ENCODE measurements around the gene TMEM232. TPM values are rescaled to one million over a fixed set of nuclear protein-coding genes. Genes with fewer than 3 reads are reported as not detected.

TMEM232 gene
- total and polyA plus RNA-seq, 9 of the 15 experiments (the other 6 are each of a cell fraction or from before 2014, with no cell fraction given): 0.09 to 2.2 (median 0.41) TPM

DNA sequence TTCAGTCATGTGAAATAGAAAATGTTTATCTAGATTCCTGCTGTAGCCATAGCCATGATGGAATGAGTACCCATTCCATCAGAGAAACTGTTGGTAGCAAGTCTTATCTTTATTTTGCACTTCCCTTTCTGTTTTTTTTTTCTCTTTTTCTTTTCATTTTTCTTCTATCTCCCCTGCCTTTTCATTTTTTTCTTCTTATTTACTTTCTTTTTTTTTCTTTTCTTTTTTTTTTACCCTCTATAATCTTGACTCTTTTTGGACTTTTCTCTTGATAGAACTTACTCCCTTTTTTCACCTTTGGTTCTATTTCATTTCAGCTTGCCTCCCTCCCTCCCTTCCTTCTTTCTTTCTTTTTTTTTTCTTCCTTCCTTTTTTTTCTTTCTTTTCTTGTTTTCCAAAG, 27.7 kb upstream of the TMEM232 start:
- Histone ChIP-seq H3K27ac (ENCODE audit: extremely low read depth, low read depth, low read length) (no peak overlapping the region), H2AFZ (ENCODE audit: low read depth, low read length) (no peak overlapping the region), H4K20me1 (replicated peaks; ENCODE audit: control insufficient read depth, insufficient read depth, low read length) (no peaks in the 10 kb centered on the region), H3K9me3 (replicated peaks; ENCODE audit: control insufficient read depth, insufficient read depth, low read depth, low read length) (no peaks in the 10 kb centered on the region), H3K27me3 (ENCODE audit: control insufficient read depth in 2 of 2, insufficient read depth in 2 of 2, low read length in 2 of 2) (no peaks in the 10 kb centered on the region), H3K9ac (ENCODE audit: insufficient read depth in 1 of 2, low read depth in 2 of 2, low read length in 2 of 2) (no peak overlapping the region), H3K4me1 (replicated peaks in 1 of 2; ENCODE audit: control insufficient read depth in 2 of 2, insufficient read depth in 2 of 2, low read length in 2 of 2) (no peaks in the 10 kb centered on the region), H3K79me2 (ENCODE audit: control insufficient read depth, insufficient read depth, low read length) (no peaks in the 10 kb centered on the region), H3K9me1 (ENCODE audit: control insufficient read depth, insufficient read depth, low read length) (no peaks in the 10 kb centered on the region), H3K36me3 (ENCODE audit: control insufficient read depth, insufficient read depth, low read length) (peaks cover 43% of the 10 kb centered on the region; the same call in 2 of the 3 replicates), H3K4me3 (no peak overlapping the region), H3K4me2 (ENCODE audit: insufficient read depth, low read length) (no peak overlapping the region)
- in situ Hi-C loops (cut with MboI) (loop anchor here (25.0 kb wide), 2 partner anchors 508 to 758 kb away; partner anchors contain the start of gene STARD4), intact Hi-C loops (cut with micrococcal nuclease) (loop anchor here (10.0 kb wide), 1 partner anchor 341 kb away; the partner anchor contains the start of gene WDR36)
- ATAC-seq (no peak), DNase-seq (ENCODE audit: extremely low read depth in 1 of 4, low spot score in 3 of 4) (no peak), FAIRE-seq (no peak)
- no TSS peak for BruUV-seq (replicated peaks)
- POLR2A ChIA-PET: no interaction called here
- CTCF ChIA-PET (ENCODE audit: low intra/inter-chr PET ratio): no interaction called here
- TF ChIP-seq ZNF512 (tag; IDR thresholded peaks at IDR 0.05) (peak; percentile 77), LARP7 (IDR thresholded peaks at IDR 0.05) (no peak), CBX8 (IDR thresholded peaks at IDR 0.05; ENCODE audit: borderline replicate concordance, extremely low read depth, low read depth, low read length, poor library complexity, severe bottlenecking) (no peak), PHB2 (IDR thresholded peaks at IDR 0.05; ENCODE audit: low read depth) (no peak)

GRCh38 chr5:110753600-110753999, 27.1 kb upstream of the TMEM232 start:
- H3K27ac ChIP-seq (ENCODE audit: extremely low read depth, low read depth, low read length): no peak overlapping the region
- no peaks in the 10 kb centered on the region for H3K79me2 ChIP-seq (ENCODE audit: control insufficient read depth, insufficient read depth, low read length)
- H3K9me1 ChIP-seq (ENCODE audit: control insufficient read depth, insufficient read depth, low read length): no peaks in the 10 kb centered on the region
- peaks cover 42% of the 10 kb centered on the region; the same call in 2 of the 3 replicates for H3K36me3 ChIP-seq (ENCODE audit: control insufficient read depth, insufficient read depth, low read length)
- WGBS (ENCODE audit: insufficient coverage, low coverage, missing lambda C conversion rate): 96% methylated on average over 2 of the region's 2 CpGs
- H4K20me1 ChIP-seq (replicated peaks; ENCODE audit: control insufficient read depth, insufficient read depth, low read length): no peaks in the 10 kb centered on the region
- CTCF ChIA-PET (ENCODE audit: low intra/inter-chr PET ratio): no interaction called here
- in situ Hi-C loops (cut with MboI): loop anchor here (25.0 kb wide), 2 partner anchors 509 to 759 kb away; partner anchors contain the start of gene STARD4
- intact Hi-C loops (cut with micrococcal nuclease): loop anchor here (10.0 kb wide), 1 partner anchor 341 kb away; the partner anchor contains the start of gene WDR36
- ATAC-seq (no peak), FAIRE-seq (no peak), DNase-seq (ENCODE audit: extremely low read depth in 1 of 4, low spot score in 3 of 4) (no peak)
- no peak overlapping the region for H3K4me3 ChIP-seq
- no peaks in the 10 kb centered on the region for H3K4me1 ChIP-seq (replicated peaks in 1 of 2; ENCODE audit: control insufficient read depth in 2 of 2, insufficient read depth in 2 of 2, low read length in 2 of 2)
- H2AFZ ChIP-seq (ENCODE audit: low read depth, low read length): no peak overlapping the region
- no peak overlapping the region for H3K9ac ChIP-seq (ENCODE audit: insufficient read depth in 1 of 2, low read depth in 2 of 2, low read length in 2 of 2)
- POLR2A ChIA-PET: no interaction called here
- no TSS peak for BruUV-seq (replicated peaks)
- no peak overlapping the region for H3K4me2 ChIP-seq (ENCODE audit: insufficient read depth, low read length)
- no peaks in the 10 kb centered on the region for H3K9me3 ChIP-seq (replicated peaks; ENCODE audit: control insufficient read depth, insufficient read depth, low read depth, low read length)
- no peaks in the 10 kb centered on the region for H3K27me3 ChIP-seq (ENCODE audit: control insufficient read depth in 2 of 2, insufficient read depth in 2 of 2, low read length in 2 of 2)
- TF ChIP-seq ZNF766 (CRISPR knock-in tag; conservative IDR thresholded peaks at IDR 0.05) (no peak), RBM34 (IDR thresholded peaks at IDR 0.05; ENCODE audit: borderline replicate concordance, insufficient read depth, low read length) (no peak), ZNF347 (CRISPR knock-in tag; IDR thresholded peaks at IDR 0.05; ENCODE audit: low read depth) (no peak), FOXJ2 (tag; IDR thresholded peaks at IDR 0.05) (no peak), SAP30 (IDR thresholded peaks at IDR 0.05; ENCODE audit: borderline replicate concordance, insufficient read depth, low read depth, low read length, poor library complexity, severe bottlenecking) (no peak)
- TF ChIP-seq, protein P1, sequence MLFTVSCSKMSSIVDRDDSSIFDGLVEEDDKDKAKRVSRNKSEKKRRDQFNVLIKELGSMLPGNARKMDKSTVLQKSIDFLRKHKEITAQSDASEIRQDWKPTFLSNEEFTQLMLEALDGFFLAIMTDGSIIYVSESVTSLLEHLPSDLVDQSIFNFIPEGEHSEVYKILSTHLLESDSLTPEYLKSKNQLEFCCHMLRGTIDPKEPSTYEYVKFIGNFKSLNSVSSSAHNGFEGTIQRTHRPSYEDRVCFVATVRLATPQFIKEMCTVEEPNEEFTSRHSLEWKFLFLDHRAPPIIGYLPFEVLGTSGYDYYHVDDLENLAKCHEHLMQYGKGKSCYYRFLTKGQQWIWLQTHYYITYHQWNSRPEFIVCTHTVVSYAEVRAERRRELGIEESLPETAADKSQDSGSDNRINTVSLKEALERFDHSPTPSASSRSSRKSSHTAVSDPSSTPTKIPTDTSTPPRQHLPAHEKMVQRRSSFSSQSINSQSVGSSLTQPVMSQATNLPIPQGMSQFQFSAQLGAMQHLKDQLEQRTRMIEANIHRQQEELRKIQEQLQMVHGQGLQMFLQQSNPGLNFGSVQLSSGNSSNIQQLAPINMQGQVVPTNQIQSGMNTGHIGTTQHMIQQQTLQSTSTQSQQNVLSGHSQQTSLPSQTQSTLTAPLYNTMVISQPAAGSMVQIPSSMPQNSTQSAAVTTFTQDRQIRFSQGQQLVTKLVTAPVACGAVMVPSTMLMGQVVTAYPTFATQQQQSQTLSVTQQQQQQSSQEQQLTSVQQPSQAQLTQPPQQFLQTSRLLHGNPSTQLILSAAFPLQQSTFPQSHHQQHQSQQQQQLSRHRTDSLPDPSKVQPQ (CRISPR knock-in tag; IDR thresholded peaks at IDR 0.05; ENCODE audit: borderline replicate concordance): no peak
- TF ChIP-seq, protein P2, sequence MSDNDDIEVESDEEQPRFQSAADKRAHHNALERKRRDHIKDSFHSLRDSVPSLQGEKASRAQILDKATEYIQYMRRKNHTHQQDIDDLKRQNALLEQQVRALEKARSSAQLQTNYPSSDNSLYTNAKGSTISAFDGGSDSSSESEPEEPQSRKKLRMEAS (CRISPR knock-in tag; IDR thresholded peaks at IDR 0.05): no peak
